ENCODE data around the gene HLA-DRB1.
"Not testable (repeated sequence)": the region's sequence is repeated elsewhere in the genome, so short reads cannot be mapped to it uniquely, and the experiment has no call there.

HLA-DRB1 gene

DNA sequence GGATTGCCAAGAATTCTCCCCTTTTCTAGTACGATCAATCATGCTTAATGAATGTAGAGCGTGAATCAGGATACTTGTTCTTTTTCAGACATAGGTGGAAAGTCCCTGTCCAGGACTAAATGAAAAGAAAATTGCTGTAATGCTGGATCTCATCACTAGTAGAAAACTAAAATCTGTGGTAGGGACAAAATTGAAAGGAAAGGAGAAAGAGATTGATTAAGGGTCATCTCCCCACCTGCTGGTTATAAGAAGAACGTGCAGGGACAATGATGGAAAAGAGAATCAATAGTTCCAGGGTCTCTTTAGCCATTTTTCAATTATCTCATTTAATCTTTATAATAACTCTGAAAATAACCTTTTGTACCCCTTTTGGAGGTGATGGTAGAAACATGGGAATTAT, 18.7 kb upstream of the HLA-DRB1 start:
- no peak for DNase-seq

DNA sequence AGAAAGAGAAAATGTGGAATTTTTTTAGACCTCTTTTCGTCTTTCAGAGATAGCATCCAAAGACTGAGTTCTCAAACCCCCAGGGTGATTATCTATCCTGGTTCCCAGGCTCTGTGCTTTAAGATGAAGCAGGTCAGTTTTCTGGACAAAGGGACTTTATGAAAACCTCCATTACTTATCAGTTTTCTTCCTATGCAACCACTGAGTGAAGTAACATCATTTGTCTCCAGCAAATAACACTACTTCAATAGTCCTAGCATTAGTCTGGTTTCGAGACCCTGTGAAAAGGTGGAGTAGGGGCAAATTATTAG, 18.3 kb upstream of the HLA-DRB1 start:
- no peak for DNase-seq

DNA sequence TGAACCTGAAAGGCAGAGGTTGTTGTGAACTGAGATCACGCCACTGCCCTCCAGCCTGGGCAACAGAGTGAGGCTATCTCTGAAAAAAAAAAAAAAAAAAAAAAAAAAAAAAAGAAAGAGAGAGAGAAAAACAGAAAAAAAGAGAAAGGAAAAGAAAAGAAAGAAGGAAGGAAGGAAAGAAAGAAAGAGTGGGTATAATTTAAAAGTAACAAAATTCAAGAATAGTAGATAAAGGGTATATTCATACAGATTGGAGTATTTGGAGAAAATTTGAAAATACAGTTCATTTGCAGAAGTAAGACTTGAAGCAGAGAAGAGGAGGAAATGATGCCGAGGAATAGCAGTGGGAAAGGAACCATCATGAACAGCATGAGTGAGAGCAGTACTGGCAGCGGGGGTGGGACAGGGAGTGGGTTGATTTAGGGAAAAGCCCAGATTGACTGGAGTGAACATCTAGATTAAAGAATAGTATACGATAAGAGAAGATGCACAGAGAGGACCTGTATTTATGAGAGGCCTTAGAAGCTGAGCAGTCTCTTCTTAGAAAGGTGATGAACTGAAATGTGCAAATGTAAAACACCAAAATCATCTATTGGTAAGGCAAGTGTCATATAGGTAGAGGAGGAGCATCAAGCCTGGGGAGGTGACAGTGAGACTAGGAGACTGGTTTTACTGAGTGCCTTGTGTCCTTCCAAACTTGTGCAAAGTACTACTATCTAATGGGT, 17.8 kb upstream of the HLA-DRB1 start:
- no peak for DNase-seq

DNA sequence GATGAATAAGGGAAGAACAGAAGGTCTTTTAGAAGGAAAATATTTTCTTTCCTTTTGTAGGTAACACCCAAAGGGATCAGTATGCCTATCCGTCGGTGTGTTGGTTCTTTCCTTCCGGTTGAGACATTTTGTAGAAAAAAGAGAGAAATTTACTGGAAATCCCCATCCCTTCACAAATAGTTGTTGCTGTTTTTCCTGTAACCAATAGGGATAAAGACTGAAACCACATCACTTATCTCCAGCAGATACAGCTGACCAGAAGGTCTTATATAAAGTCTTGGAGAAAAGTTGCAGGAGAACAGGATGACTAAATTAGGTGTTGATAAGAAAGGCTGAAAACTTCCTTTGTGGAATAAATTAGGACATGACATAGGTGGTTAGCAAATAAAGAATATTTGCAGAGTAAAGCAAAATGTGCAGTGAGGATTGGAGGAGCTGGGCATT, 14.8 kb upstream of the HLA-DRB1 start:
- no peak for DNase-seq

DNA sequence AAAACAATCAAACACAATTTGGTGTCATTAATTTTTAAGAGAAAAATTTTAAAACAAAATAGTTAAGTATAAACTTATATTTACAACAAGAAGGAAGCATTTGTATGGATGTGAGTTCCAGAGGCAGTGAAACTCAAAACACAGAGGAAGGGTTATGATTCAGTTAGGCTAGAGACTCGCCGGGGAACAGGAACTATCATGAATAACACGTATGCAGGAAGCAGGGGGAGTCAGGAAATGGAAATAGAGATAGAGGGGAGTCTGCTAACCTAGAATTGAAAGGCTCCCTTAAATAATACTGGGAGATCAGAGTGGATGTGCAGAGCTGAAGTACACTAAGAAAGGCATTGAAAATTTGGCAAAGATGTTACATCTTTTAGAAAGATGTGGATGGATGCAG, 14.2 kb upstream of the HLA-DRB1 start:
- DNase-seq: no peak

DNA sequence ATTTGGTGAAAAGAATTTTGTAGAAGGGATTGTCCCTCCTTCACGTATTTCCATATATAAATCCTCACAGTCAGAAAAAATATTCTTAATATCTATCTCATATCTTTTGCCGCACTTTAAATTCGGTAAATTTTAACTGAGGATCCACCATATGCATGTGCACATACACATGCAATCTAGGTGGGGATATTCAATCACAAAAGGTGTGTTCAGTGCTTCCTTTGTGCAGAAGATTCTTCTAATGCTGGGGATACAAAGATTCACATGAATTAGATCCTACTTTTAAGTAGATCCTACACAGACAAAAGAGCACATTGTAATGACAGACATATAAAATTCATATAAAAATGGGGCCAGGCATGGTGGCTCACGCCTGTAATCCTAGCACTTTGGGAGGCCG, 13.6 kb upstream of the HLA-DRB1 start:
- no peak for DNase-seq

DNA sequence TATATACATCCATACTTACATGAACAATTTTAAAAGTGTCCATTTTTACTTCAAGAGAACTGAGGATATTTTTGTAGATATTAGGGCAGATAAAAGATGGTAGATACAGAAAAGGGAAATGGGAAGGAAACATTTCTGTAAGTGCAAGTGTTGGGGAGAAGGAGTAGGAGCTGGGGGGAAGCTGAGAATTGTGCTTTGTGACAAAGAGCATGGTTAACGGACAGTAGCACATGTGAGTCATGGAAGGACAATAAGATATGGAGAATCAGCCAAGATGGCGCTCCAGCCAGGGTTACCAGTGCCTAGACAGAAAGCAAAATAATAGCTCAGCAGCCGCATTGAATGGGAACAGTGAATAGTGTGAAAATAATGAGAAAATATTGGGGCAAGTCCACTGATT, 12.7 kb upstream of the HLA-DRB1 start:
- no peak for DNase-seq

DNA sequence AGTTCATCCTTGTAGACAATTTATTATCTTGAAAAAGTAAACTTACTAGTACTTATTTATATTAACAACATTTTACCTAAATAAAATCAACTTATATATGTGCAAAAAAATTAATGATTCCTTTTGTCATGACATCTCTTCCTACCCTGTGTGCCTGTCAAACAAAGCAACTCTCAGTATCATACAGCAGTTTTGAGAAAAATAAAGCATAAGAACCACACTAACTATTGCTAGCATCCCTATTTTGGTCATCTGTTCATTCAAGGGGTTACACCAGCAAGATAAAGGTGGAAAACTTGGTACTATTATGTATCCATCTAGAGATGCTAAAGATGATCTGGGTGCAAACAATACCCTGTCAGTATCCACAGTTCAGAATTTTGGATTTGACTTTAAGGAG, 7.4 kb upstream of the HLA-DRB1 start:
- no peak for DNase-seq

DNA sequence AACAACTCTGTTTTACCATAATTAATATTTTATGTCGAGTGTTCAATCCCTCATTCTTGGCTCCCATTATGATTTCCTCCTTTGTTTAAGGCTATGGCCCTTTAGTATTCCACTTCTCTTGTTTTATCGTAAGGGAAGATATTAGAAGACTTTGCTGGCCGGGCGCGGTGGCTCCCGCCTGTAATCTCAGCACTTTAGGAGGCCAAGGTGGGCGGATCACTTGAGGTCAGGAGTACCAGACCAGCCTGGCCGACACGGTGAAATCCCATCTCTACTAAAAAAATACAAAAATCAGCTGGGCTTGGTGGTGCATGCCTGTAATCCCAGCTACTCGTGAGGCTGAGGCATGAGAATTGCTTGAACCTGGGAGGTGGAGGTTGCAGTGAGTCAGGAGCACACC, 1.1 kb upstream of the HLA-DRB1 start:
- DNase-seq: not testable (repeated sequence)

DNA sequence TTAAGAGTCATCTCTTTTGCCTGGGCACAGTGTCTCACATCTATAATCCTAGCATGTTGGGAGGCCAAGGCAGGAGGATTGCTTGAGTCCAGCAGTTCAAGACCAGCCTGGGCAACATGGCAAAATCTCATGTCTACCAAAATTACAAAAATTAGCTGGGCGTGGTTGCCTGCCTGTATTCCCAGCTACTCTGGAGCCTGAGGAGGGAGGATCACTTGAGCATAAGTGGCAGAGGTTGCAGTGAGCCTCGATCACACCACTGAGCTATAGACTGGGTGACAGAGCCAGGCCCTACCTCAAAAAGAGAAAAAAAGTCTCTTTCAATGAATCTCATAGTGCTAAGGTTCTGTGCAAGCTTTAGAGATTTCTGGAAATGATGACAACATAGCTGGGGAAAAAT, 1.5 kb downstream of the HLA-DRB1 start:
- DNase-seq: no peak

DNA sequence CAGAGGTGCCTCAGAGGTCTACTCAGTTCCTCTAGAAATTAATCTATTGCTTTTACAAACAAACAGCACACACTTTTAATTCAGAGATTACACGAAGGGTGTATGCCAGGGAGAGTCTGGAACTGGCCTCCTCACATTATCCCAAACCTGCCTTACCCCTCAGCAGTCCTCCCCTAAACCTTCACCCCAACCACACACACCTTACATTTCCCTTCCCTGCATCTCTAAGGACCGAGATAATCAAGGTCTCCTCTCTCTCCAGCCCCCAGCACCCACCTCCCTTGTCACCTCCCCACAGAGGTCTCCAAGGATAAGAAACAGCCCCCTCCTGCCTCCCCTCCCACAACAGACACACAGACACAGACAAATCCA, 6.1 kb downstream of the HLA-DRB1 start:
- DNase-seq: no peak

DNA sequence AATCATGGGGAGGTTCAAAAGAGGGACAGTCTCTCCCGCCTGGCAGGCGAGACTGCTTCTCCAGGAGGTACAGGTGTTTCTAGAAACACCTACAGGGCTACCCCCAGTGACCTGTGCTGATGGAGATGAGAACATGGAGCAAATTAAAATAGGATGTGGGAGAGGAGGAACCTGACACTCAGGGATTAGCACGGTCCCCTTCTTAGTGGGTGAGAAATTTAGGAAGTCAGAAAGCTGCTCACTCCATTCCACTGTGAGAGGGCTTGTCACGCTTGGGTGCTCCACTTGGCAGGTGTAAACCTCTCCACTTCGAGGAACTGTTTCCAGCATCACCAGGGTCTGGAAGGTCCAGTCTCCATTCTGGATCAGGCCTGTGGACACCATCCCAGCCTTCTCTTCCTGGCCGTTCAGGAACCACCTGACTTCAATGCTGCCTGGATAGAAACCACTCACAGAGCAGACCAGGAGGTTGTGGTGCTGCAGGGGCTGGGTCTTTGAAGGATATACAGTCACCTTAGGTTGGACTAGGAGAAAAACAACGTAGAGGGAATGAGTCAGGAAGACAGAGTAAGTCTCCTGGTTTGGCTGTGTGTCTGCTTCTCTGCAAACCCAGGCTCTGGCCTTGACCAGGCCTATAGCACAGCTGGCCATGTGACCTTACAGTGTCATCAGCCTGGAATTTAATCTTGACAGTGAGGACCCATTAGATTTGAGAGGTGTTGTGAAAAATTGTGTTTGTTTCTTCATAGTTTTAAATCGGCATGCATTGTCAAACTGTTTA, 8.1 kb downstream of the HLA-DRB1 start:
- DNase-seq: no peak

DNA sequence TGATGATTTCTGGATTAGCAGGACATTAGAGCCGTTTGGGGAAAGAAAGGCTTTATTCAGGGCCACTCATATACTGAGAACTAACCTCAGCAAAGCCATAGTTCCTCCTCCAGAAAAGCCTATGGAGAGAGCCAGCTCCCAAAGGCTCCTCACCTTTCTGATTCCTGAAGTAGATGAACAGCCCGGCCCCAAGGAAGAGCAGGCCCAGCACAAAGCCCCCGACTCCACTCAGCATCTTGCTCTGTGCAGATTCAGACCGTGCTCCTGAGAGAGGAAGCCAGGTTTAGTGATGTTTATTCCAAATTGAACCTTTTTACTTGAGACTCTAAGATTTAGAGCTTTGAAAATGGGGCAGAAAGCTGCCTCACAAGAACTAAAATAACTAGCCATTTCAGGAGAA, 9.1 kb downstream of the HLA-DRB1 start:
- no peak for DNase-seq

DNA sequence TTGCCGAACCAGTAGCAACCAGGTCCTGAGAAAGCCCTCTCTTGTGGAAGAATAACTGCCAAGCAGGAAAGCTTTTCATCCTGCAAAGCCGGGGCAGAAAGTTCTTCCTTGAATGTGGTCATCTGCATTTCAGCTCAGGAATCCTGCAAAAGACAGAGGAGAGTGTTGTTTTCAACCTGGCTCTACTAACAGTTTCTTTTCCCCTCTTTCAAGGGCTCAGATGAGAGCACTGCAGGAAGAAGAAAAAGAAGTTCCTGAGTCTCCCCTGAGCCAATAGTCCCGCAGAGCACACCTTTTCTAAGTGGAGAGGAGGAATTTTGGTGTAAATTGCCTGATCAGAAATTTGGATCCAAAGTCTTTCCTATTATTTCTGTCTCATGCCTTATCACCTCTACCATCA, 10.7 kb downstream of the HLA-DRB1 start:
- DNase-seq: no peak

DNA sequence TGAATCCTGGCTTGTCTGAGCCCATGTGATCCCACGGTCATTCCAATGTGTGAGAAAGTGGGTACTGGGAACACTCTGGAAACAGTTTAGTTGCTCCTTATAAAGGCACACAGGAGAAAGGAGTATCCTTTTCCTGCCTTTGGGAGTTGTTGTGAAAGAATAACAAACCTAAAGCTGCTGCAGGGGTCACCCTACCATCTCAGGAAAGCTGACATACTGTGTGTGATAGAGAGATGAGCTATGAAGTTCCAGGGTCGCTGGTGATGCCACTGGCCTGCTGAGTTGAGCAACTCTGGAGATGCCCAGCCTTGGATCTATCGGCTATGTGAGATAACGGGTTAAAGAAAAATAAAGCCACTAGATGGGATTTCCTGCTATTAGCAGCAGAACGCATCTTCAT, 12.2 kb downstream of the HLA-DRB1 start:
- DNase-seq: not testable (repeated sequence)

DNA sequence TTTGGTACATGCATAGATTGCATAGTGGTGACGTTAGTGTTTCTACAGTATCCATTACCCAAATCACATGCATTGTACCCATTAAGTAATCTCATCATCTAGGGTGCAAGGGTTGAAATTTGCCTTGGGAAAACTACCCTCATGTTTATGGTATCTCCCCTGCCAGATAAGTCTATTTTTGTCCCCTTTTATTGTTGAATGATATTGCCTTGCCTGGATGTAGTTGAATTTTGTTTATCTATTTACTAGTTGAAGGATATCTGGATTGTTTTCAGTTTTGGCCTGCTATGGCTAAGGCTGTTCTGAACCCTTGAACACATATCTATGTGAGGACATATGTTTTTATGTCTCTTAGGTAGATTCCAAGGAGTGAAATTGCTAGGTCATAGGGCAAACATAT, 13.4 kb downstream of the HLA-DRB1 start:
- no peak for DNase-seq

DNA sequence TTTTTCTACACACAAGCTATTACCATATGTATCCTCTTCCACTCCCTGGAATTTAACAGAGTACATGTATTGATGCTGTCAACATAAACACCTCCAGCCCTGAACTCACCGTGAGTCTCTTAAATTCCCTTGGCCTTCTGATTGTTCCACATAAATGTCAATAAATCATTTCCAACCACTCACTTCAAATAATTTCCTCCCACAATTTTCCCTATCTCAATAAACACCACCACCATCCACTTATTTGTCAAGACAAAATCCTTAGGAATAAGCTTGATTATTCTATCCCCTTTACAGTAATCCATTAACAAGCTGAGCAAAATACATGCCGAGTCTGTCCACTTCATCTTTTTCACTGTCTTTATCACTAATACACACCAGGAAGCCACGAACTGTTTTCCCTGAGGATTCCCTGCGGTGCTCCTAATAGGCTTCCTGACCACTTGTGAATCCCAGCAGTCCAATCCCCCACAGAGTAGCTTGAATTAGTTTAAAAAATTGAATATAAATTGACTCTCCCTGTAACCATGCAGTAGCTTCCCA, 19.2 kb downstream of the HLA-DRB1 start:
- no peak for DNase-seq

DNA sequence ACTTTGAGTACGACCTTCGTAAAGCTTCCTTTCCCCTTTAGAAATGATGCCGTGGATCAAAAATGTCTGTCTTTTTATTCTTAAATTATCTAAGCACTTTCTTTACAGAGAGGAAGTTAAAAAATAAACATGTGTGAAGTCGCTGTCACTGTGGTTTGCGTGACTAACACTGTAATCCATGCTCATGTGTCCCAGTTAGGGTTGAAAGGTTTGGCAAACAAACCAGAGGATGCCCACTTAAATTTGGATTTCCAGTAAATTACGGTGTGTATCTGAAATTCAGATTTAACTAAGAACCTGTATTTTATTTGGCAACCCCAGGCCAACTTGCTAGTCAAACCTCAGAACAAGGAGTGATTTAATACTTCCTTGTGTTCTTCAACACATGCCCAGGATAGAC, 21.1 kb downstream of the HLA-DRB1 start:
- DNase-seq: no peak

DNA sequence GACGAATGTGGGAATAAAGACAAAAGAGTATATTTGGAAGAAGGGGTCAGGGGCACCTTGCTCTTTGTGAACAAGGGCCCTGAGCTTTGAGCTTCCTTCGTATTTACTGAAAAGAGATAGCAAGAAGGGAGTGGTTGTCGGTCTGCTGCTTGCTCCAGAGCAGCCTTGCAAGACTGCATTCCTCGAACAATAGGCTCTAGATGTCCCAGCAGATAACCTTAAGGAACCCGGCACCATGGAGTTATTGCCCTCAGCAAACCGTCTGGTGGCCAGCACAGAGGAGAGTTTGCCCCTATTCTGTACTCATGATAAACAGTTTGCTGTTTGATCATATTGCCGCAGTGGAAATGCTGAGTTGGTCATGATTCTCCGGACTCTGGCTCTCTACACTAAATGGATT, 22.7 kb downstream of the HLA-DRB1 start:
- no peak for DNase-seq

DNA sequence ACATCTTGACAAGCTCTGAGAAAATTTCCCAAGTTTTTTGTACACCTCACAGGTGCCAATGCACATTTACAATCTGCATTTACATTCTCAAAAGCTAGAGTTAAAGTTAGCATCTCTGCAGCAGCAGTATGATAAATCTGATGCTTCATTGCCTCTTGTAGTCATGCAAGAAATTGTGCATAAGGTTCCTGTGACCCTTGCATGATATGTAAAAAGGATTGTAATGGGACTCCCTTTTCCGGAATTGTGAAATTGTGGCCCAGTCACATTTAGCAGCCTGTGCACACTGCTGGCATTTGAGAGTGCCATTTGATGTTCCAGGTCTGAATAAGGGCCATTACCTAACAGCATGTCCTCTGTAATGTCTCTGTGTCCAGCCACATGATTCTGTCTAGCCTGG, 24.1 kb downstream of the HLA-DRB1 start:
- DNase-seq: no peak

DNA sequence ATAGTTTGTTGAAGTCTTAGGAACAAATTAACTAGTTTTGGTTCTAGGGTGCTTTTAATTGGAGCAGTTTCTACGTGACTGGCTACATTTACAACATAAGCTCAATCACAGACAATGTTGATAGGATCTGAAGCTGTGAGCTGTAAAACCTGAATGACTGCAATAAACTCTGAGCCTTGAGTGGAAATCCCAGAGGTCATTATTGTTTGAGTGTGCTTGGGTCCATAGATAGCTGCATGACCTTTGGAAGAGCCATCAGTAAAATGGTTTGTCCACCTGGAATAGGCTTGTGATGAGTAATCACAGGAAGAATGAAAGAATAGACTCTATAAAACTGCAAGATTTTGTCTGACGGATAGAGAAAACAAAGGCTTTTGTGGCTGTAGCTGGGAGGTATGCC, 26.7 kb downstream of the HLA-DRB1 start:
- DNase-seq: no peak

DNA sequence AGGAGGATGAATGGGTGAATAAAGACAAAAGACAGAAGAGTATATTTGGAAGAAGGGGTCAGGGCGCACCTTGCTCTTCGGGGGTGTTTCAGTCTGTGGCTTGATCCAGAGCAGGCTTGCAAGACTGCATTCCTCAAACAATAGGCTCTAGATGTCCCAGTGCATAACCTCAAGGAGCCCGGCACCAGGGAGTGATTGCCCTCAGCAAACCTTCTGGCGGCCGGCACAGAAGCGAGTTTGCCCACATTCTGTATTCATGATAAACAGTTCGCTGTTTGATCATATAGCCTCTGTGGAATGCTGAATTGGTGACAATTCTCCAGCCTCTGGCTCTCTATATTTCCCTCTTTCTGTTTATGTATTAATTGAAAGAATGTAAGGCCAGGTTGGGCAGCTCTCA, 29.9 kb downstream of the HLA-DRB1 start:
- DNase-seq: no peak

DNA sequence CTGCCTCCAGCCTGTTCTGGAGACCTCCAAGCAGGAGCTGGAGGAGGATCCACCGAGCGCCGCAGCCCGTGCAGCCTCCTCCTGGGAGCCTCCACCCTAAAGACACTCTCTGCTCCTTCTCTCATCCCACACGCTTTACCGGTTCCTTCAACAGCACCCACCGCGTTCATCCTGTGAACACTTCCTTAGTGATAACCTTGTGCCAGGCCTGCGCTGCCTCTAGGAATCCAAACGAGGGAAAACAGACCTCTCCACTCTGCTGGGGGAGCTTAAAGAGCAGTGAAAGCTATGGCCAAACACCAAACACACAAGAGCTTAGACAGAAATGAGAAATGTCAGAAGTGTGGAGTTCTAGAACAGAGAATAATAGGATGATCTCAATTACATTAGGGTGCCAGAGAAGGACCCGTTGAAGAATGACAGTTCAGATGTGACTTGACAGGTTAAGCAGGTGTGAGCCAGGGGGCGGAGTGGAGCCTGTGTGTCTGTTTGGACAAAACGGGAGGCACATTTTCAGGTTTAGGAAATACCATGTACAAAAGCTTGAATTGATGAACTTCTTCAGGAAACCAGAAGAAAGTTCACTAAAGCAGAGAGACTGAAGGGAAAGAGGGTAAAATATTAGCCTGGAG, 31.1 kb downstream of the HLA-DRB1 start:
- DNase-seq: no peak

Data from T1000 (cell line).